H9 (cell line): Measurements from ENCODE around the gene HDAC7. TPM values are rescaled to one million over a fixed set of nuclear protein-coding genes. Genes with fewer than 3 reads are reported as not detected.

Experiments
- DNase-seq: peaks from one replicate; pipeline ENCODE4 v3.0.0-alpha.2; 2017
- H2AFZ ChIP-seq: one replicate; pipeline ENCODE4 v1.6.1; 2013; ENCODE audit warnings: mild to moderate bottlenecking, low read length, control low read depth, moderate library complexity
- H2AK5ac ChIP-seq: 2 replicates; pipeline ENCODE4 v1.6.1; 2013; ENCODE audit warnings: low read length, control low read depth, mixed read lengths; ENCODE audit not compliant: insufficient read length
- H2BK120ac ChIP-seq: one replicate; pipeline ENCODE4 v1.6.1; 2013; ENCODE audit warnings: low read depth, mild to moderate bottlenecking, low read length, control low read depth, inconsistent platforms; ENCODE audit not compliant: poor library complexity, severe bottlenecking
- H2BK12ac ChIP-seq: 2 replicates; pipeline ENCODE4 v1.6.1; 2013; ENCODE audit warnings: low read length, control low read depth, mixed read lengths, low read depth; ENCODE audit not compliant: insufficient read length
- H2BK15ac ChIP-seq: 2 replicates; pipeline ENCODE4 v1.6.1; 2013; ENCODE audit warnings: low read depth, low read length, control low read depth
- H2BK20ac ChIP-seq: one replicate; pipeline ENCODE4 v1.6.1; 2013; ENCODE audit warnings: low read depth, mild to moderate bottlenecking, low read length, control low read depth, inconsistent platforms; ENCODE audit not compliant: poor library complexity, severe bottlenecking
- H2BK5ac ChIP-seq: 2 replicates; pipeline ENCODE4 v1.6.1; 2013; ENCODE audit warnings: low read length, control low read depth, mixed read lengths; ENCODE audit not compliant: insufficient read length
- H3K14ac ChIP-seq: 2 replicates; pipeline ENCODE4 v1.6.1; 2013; ENCODE audit warnings: low read length, control low read depth; ENCODE audit not compliant: insufficient read depth
- H3K18ac ChIP-seq: 2 replicates; pipeline ENCODE4 v1.6.1; 2013; ENCODE audit warnings: low read depth, mild to moderate bottlenecking, mixed read lengths, low read length, control low read depth; ENCODE audit not compliant: insufficient read length
- H3K23ac ChIP-seq: 2 replicates; pipeline ENCODE4 v1.6.1; 2013; ENCODE audit warnings: low read length, control low read depth, mixed read lengths, low read depth; ENCODE audit not compliant: insufficient read length
- H3K23me2 ChIP-seq: 2 replicates; pipeline ENCODE4 v1.6.1; 2013; ENCODE audit warnings: low read depth, mild to moderate bottlenecking, mixed read lengths, low read length, control low read depth; ENCODE audit not compliant: insufficient read length, poor library complexity, severe bottlenecking
- H3K27ac ChIP-seq: 2 replicates; pipeline ENCODE4 v1.5.1; 2013; ENCODE audit warnings: low read length, control low read depth, mixed read lengths, low read depth; ENCODE audit not compliant: insufficient read length
- H3K27me3 ChIP-seq: 2 replicates; pipeline ENCODE4 v1.6.1; 2013; ENCODE audit warnings: low read length, control low read depth, inconsistent platforms; ENCODE audit not compliant: insufficient read depth
- H3K4ac ChIP-seq: 2 replicates; pipeline ENCODE4 v1.6.1; 2013; ENCODE audit warnings: low read depth, mild to moderate bottlenecking, control low read depth, inconsistent platforms, low read length, moderate library complexity
- H3K4me1 ChIP-seq: 2 replicates; pipeline ENCODE4 v1.6.1; 2013; ENCODE audit warnings: low read length, control low read depth, inconsistent platforms; ENCODE audit not compliant: insufficient read depth
- H3K4me2 ChIP-seq: 2 replicates; pipeline ENCODE4 v1.6.1; 2013; ENCODE audit warnings: low read length, control low read depth, mixed read lengths; ENCODE audit not compliant: insufficient read length, insufficient read depth
- H3K56ac ChIP-seq: 2 replicates; pipeline ENCODE4 v1.6.1; 2013; ENCODE audit warnings: low read depth, mild to moderate bottlenecking, mixed read lengths, low read length, control low read depth; ENCODE audit not compliant: insufficient read length
- H3K79me1 ChIP-seq: 2 replicates; pipeline ENCODE4 v1.6.1; 2013; ENCODE audit warnings: low read depth, mild to moderate bottlenecking, moderate library complexity, low read length, control low read depth, inconsistent platforms; ENCODE audit not compliant: insufficient read depth, poor library complexity, severe bottlenecking
- H3K79me2 ChIP-seq: 2 replicates; pipeline ENCODE4 v1.6.1; 2013; ENCODE audit warnings: low read length, control low read depth, inconsistent platforms; ENCODE audit not compliant: insufficient read depth
- H3K9ac ChIP-seq: 2 replicates; pipeline ENCODE4 v1.6.1; 2013; ENCODE audit warnings: low read length, control low read depth, mixed read lengths; ENCODE audit not compliant: insufficient read length; ENCODE audit errors: extremely low read depth
- H3K9me3 ChIP-seq: one replicate; pipeline ENCODE4 v1.6.1; 2013; ENCODE audit warnings: low read depth, low read length, inconsistent platforms; ENCODE audit not compliant: control insufficient read depth
- H3T11ph ChIP-seq: one replicate; pipeline ENCODE4 v1.6.1; 2013; ENCODE audit warnings: mild to moderate bottlenecking, low read length, control low read depth, inconsistent platforms
- H4K20me1 ChIP-seq: one replicate; pipeline ENCODE4 v1.6.1; 2013; ENCODE audit not compliant: control insufficient read depth, insufficient read length, insufficient read depth
- H4K5ac ChIP-seq: 2 replicates; pipeline ENCODE4 v1.6.1; 2013; ENCODE audit warnings: low read depth, mild to moderate bottlenecking, mixed read lengths, low read length, control low read depth; ENCODE audit not compliant: insufficient read length
- H4K8ac ChIP-seq: replicated peaks from 2 replicates; pipeline ENCODE4 v1.6.1; 2013; ENCODE audit warnings: low read length, control low read depth, mixed read lengths, low read depth; ENCODE audit not compliant: insufficient read length
- H4K91ac ChIP-seq: 2 replicates; pipeline ENCODE4 v1.6.1; 2013; ENCODE audit warnings: low read depth, mild to moderate bottlenecking, moderate library complexity, mixed read lengths, low read length, control low read depth; ENCODE audit not compliant: insufficient read length
- H3K27ac Mint-ChIP-seq, 3 experiments: 2 replicates in 2 of 3; 3 replicates in 1 of 3; pipeline ENCODE4 v1.8.0; 2020 to 2021; ENCODE audit warnings: mixed read lengths in 3 of 3, mild to moderate bottlenecking in 1 of 3, moderate library complexity in 1 of 3
- H3K27me3 Mint-ChIP-seq: 2 replicates; pipeline ENCODE4 v1.8.0; 2021; ENCODE audit warnings: low read depth, mild to moderate bottlenecking, moderate library complexity, mixed read lengths
- H3K36me3 Mint-ChIP-seq, 3 experiments: 2 replicates in 2 of 3; 3 replicates in 1 of 3; pipeline ENCODE4 v1.8.0; 2020 to 2021; ENCODE audit warnings: low read depth in 3 of 3, mixed read lengths in 3 of 3; ENCODE audit not compliant: insufficient read depth in 1 of 3
- H3K4me1 Mint-ChIP-seq, 2 experiments: 2 replicates each; pipeline ENCODE4 v1.8.0; 2020; ENCODE audit warnings: mixed read lengths in 2 of 2
- H3K4me3 Mint-ChIP-seq, 2 experiments: 2 replicates in 1 of 2; 3 replicates in 1 of 2; pipeline ENCODE4 v1.8.0; 2020 to 2021; ENCODE audit warnings: mild to moderate bottlenecking in 2 of 2, mixed read lengths in 2 of 2, moderate library complexity in 1 of 2
- H3K9me3 Mint-ChIP-seq, 2 experiments: 2 replicates in 1 of 2; 3 replicates in 1 of 2; pipeline ENCODE4 v1.8.0; 2020; ENCODE audit warnings: mild to moderate bottlenecking in 2 of 2, mixed read lengths in 2 of 2, moderate library complexity in 1 of 2
- CTCF ChIP-seq: fragments of 200-600 bp; sonication (generic); conservative IDR thresholded peaks from 3 replicates; pipeline ENCODE4 v1.8.0; 2021; ENCODE audit warnings: antibody characterized with exemption, mild to moderate bottlenecking
- WGBS: extraction: QIAGEN DNeasy Blood & Tissue Kit; methylation state at CpG from one replicate; pipeline ENCODE4 v1.1.7; 2013; ENCODE audit warnings: missing lambda C conversion rate, low lambda C conversion rate, mixed read lengths; ENCODE audit not compliant: insufficient read length; ENCODE audit errors: extremely low coverage; 5-methylcytosine and 5-hydroxymethylcytosine counted together
- total RNA-seq: library from RNA; stranded (reverse); gene quantifications from 2 replicates; pipeline ENCODE4 v1.2.1, GENCODE V29; 2021

Gene HDAC7
- total RNA-seq, 1 experiment from 2014 or later: 72.1 TPM

- no peaks in the 10 kb centered on the region for H4K20me1 ChIP-seq
- H2AFZ ChIP-seq: no peak overlapping the region
- DNase-seq: no peak
- no peak overlapping the region for H2BK120ac ChIP-seq
- no peak overlapping the region for H3K27ac ChIP-seq
- Mint-ChIP-seq H3K4me1 (peaks cover 26 to 40% of the 10 kb centered on the region in 2 experiments), H3K27ac (0 out of 7 replicates have a peak overlapping the region, but pooled peaks of 1 of the 3 experiments have one; percentile 59), H3K36me3 (no peaks in the 10 kb centered on the region), H3K4me3 (no peak overlapping the region), H3K9me3 (no peaks in the 10 kb centered on the region; a peak in 2 of 5 replicates), H3K27me3 (peaks cover under 1% of the 10 kb centered on the region)
- H3K79me2 ChIP-seq: no peaks in the 10 kb centered on the region
- H2BK5ac ChIP-seq: no peak overlapping the region
- WGBS: no CpG with 5 or more reads among the region's 14 CpGs
- H3K79me1 ChIP-seq: no peaks in the 10 kb centered on the region
- no peak overlapping the region for H3K9ac ChIP-seq
- H3K23ac ChIP-seq: no peak overlapping the region
- no peak overlapping the region for H3K56ac ChIP-seq
- no peak for TF ChIP-seq CTCF
- H3K9me3 ChIP-seq: no peaks in the 10 kb centered on the region
- no peak overlapping the region for H2BK12ac ChIP-seq
- no peak overlapping the region for H2AK5ac ChIP-seq
- H3K14ac ChIP-seq: no peak overlapping the region
- H3K18ac ChIP-seq: no peak overlapping the region
- H3T11ph ChIP-seq: no peak overlapping the region
- H4K5ac ChIP-seq: no peak overlapping the region
- 0 out of 2 replicates have a peak overlapping the region, but pooled peaks have one; percentile 53 for H2BK15ac ChIP-seq
- H3K4me2 ChIP-seq: no peak overlapping the region
- H3K23me2 ChIP-seq: no peaks in the 10 kb centered on the region
- no peak overlapping the region for H4K8ac ChIP-seq
- H3K27me3 ChIP-seq: no peaks in the 10 kb centered on the region
- H3K4me1 ChIP-seq: 0 out of 2 replicates have a peak, but pooled peaks cover 7% of the 10 kb centered on the region
- H2BK20ac ChIP-seq: no peak overlapping the region
- no peak overlapping the region for H3K4ac ChIP-seq
- H4K91ac ChIP-seq: no peak overlapping the region
Measured at GRCh38 chr12:47828008-47828975, 8.6 kb upstream of the HDAC7 start.
